NCI-H2227 treated with DMSO at 0.1 percent for 48 hours (cell line): ENCODE data around the gene AKR7A2.

Experiments
- DNase-seq: peaks from one replicate; lab custom pipeline; 2025; lab: John Stamatoyannopoulos, UW

The AKR7A2 gene

GRCh38 chr1:19343617-19344350 is 31.8 kb upstream of the AKR7A2 start:
- no peak for DNase-seq

- DNase-seq: no peak
Observed at GRCh38 chr1:19342894-19343616, 31.1 kb upstream of the AKR7A2 start.

GRCh38 chr1:19342062-19342750 is 30.3 kb upstream of the AKR7A2 start:
- no peak for DNase-seq

- DNase-seq: peak; percentile 20
Observed at GRCh38 chr1:19341201-19342061, 29.5 kb upstream of the AKR7A2 start.

- no peak for DNase-seq
Observed at GRCh38 chr1:19340387-19340937, 28.5 kb upstream of the AKR7A2 start.

GRCh38 chr1:19339214-19339861 is 27.4 kb upstream of the AKR7A2 start:
- no peak for DNase-seq

- no peak for DNase-seq
Observed at GRCh38 chr1:19338323-19338762, 26.4 kb upstream of the AKR7A2 start.

GRCh38 chr1:19337289-19337688 is 25.3 kb upstream of the AKR7A2 start:
- no peak for DNase-seq

GRCh38 chr1:19336543-19336942 is 24.6 kb upstream of the AKR7A2 start:
- DNase-seq: no peak

GRCh38 chr1:19333587-19334354 is 21.8 kb upstream of the AKR7A2 start:
- no peak for DNase-seq

GRCh38 chr1:19332832-19333231 is 20.9 kb upstream of the AKR7A2 start:
- no peak for DNase-seq

- DNase-seq: no peak
Observed at GRCh38 chr1:19331262-19331878, 19.4 kb upstream of the AKR7A2 start.

GRCh38 chr1:19330449-19331135 is 18.6 kb upstream of the AKR7A2 start:
- DNase-seq: no peak

GRCh38 chr1:19329611-19330010 is 17.7 kb upstream of the AKR7A2 start:
- no peak for DNase-seq

GRCh38 chr1:19329188-19329587 is 17.2 kb upstream of the AKR7A2 start:
- DNase-seq: no peak

GRCh38 chr1:19328486-19328885 is 16.5 kb upstream of the AKR7A2 start:
- DNase-seq: no peak

- no peak for DNase-seq
Observed at GRCh38 chr1:19327736-19328135, 15.8 kb upstream of the AKR7A2 start.

GRCh38 chr1:19327301-19327700 is 15.4 kb upstream of the AKR7A2 start:
- no peak for DNase-seq

GRCh38 chr1:19326748-19327065 is 14.8 kb upstream of the AKR7A2 start:
- DNase-seq: no peak
